Activated naive CD8-positive, alpha-beta T cell treated with anti-CD3 and anti-CD28 coated beads, Interleukin-2, amount 10 ng/mL, durations not matched to agents 7 days and 5 days (primary cell): ENCODE results near the gene METTL26. TPM values are rescaled to one million over a fixed set of nuclear protein-coding genes. Genes with fewer than 3 reads are reported as not detected.
A peak's percentile ranks its signal among the peaks of the same experiment; 100 is the strongest.

Experiments used
- ATAC-seq: fragments of 150-1000 bp; cut with Tn5 transposase; one replicate; pipeline ENCODE4 v1.10.0; 2021; ENCODE audit warnings: low read depth, moderate library complexity
- POLR2A ChIA-PET: fragments of 350-600 bp; sonication (Branson Sonifier 250); formaldehyde crosslinking; loops from one replicate; lab custom pipeline; 2021; ENCODE audit warnings: antibody characterized with exemption; lab: Charles Lee
- DNase-seq: peaks from one replicate; pipeline ENCODE4 v3.0.0; 2021
- H3K27ac Mint-ChIP-seq: one replicate; pipeline ENCODE4 v1.8.0; 2022; ENCODE audit warnings: mild to moderate bottlenecking, mixed read lengths
- H3K27me3 Mint-ChIP-seq: one replicate; pipeline ENCODE4 v1.8.0; 2022; ENCODE audit warnings: mild to moderate bottlenecking, moderate library complexity, mixed read lengths
- H3K36me3 Mint-ChIP-seq: one replicate; pipeline ENCODE4 v1.8.0; 2021; ENCODE audit warnings: mild to moderate bottlenecking, mixed read lengths
- H3K4me1 Mint-ChIP-seq: one replicate; pipeline ENCODE4 v1.8.0; 2021; ENCODE audit warnings: mixed read lengths
- H3K4me3 Mint-ChIP-seq: one replicate; pipeline ENCODE4 v1.8.0; 2022; ENCODE audit warnings: mild to moderate bottlenecking, moderate library complexity, mixed read lengths
- H3K9me3 Mint-ChIP-seq: one replicate; pipeline ENCODE4 v1.8.0; 2021; ENCODE audit warnings: mixed read lengths
- total RNA-seq, 2 experiments: library from RNA; stranded (reverse); gene quantifications; one replicate each; pipeline ENCODE4 v1.2.3, GENCODE V29; 2021

METTL26 gene
- 10 to 100 TPM; 75.7 to 81.2 TPM for total RNA-seq

- peaks cover 6% of the 10 kb centered on the region for H3K4me1 Mint-ChIP-seq
- peak; percentile 76 for ATAC-seq
Measured at GRCh38 chr16:636206-637080, at the start of gene METTL26. Gene METTL26, minus strand, starts transcription at chr16:636305. Its CDS starts 15 bp downstream, at chr16:636290.

DNA sequence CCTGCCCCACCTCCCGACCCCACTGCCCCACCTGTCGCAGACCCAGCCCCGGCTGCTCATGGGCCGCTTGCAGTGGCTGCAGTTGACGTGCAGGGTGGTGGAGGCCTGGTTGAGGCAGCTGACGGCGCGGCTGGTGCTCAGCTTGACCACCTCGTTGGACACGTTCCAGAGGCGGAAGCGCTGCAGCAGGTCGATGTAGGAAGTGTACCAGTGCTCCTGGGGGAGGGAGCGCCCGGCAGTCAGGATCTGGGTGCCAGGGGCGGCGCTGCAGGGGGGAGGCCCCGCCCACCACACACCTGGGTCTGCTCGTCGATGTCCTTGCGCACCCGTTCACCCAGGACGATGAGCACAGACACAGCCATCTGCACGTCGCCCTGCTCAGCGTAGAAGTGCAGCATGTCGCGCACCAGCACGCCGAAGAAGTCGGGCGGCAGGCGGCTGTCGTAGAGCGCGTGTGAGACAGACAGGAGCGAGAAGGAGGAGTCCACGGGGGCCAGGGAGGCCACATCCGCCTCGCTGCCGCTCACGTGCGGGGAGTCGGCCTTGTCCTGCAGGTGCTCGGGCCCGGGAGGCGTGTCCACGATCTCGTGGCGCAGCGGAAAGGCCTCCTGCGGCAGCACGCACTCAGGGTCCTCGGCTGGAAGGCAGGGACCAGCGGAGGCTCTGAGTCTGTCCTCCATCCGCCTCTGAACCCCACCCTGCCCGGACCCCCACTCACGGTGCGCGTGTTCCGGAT is 49.0 kb upstream of the METTL26 start:
- Mint-ChIP-seq H3K27ac (no peak overlapping the region), H3K27me3 (no peaks in the 10 kb centered on the region), H3K9me3 (no peaks in the 10 kb centered on the region), H3K4me1 (peaks cover 23% of the 10 kb centered on the region), H3K4me3 (no peak overlapping the region), H3K36me3 (peaks cover 5% of the 10 kb centered on the region)
- ATAC-seq, result no peak
- DNase-seq, result no peak
- POLR2A ChIA-PET, result interaction anchor here (1.2 to 1.6 kb wide), 2 partner anchors 10 to 36 kb away, joined by 9 to 11 read pairs; partner anchors contain the start of gene WDR90

More at GRCh38 chr16:636206-637080, at the start of gene METTL26:
- Mint-ChIP-seq H3K36me3 (no peaks in the 10 kb centered on the region), H3K9me3 (no peaks in the 10 kb centered on the region), H3K27me3 (no peaks in the 10 kb centered on the region), H3K27ac (peak within 1 kb of the TSS; percentile 94), H3K4me3 (peak within 1 kb of the TSS; percentile 94)
- peak; percentile 96 for DNase-seq
- POLR2A ChIA-PET, result interaction anchor here (0.6 to 2.5 kb wide), 15 partner anchors 12 to 587 kb away, joined by 3 to 13 read pairs (median 5); partner anchors contain the start of genes CAPN15, CHTF18, NHLRC4 and RAB40C

- POLR2A ChIA-PET, result interaction anchor here (1.0 to 1.6 kb wide), 3 partner anchors 11 to 96 kb away, joined by 4 to 11 read pairs (median 9); partner anchors contain the start of gene WDR90
- H3K9me3 Mint-ChIP-seq, result no peaks in the 10 kb centered on the region
Measured at GRCh38 chr16:684071-684794, 48.1 kb upstream of the METTL26 start, which contains the start of gene JMJD8. Gene JMJD8, minus strand, starts transcription at chr16:684334. Its CDS starts 15 bp downstream, at chr16:684319.

GRCh38 chr16:683396-684070 is 47.4 kb upstream of the METTL26 start:
- ATAC-seq (no peak), DNase-seq (no peak)
- POLR2A ChIA-PET, result interaction anchor here (1.0 to 1.6 kb wide), 3 partner anchors 12 to 95 kb away, joined by 4 to 11 read pairs (median 9); partner anchors contain the start of gene WDR90
- no peaks in the 10 kb centered on the region for H3K27me3 Mint-ChIP-seq
- H3K9me3 Mint-ChIP-seq, result no peaks in the 10 kb centered on the region
- H3K4me3 Mint-ChIP-seq, result peak overlapping the region; percentile 76
- peak overlapping the region; percentile 77 for H3K27ac Mint-ChIP-seq
- H3K4me1 Mint-ChIP-seq, result peaks cover 17% of the 10 kb centered on the region
- H3K36me3 Mint-ChIP-seq, result peaks cover 5% of the 10 kb centered on the region

More at GRCh38 chr16:684071-684794, 48.1 kb upstream of the METTL26 start, which contains the start of gene JMJD8:
- Mint-ChIP-seq H3K36me3 (peaks cover 5% of the 10 kb centered on the region), H3K4me1 (peaks cover 20% of the 10 kb centered on the region), H3K27me3 (no peaks in the 10 kb centered on the region), H3K27ac (peak within 1 kb of the TSS; percentile 77), H3K4me3 (peak within 1 kb of the TSS; percentile 76)
- ATAC-seq, result peak; percentile 65
- peak; percentile 96 for DNase-seq

GRCh38 chr16:682493-683395 is 46.6 kb upstream of the METTL26 start:
- ATAC-seq (no peak), DNase-seq (no peak)
- Mint-ChIP-seq H3K36me3 (peaks cover 5% of the 10 kb centered on the region), H3K4me1 (peaks cover 17% of the 10 kb centered on the region), H3K27ac (peak overlapping the region; percentile 77), H3K4me3 (peak overlapping the region; percentile 76), H3K27me3 (no peaks in the 10 kb centered on the region), H3K9me3 (no peaks in the 10 kb centered on the region)
- POLR2A ChIA-PET, result interaction anchor here (2.7 to 4.4 kb wide), 2 partner anchors 7 to 13 kb away, joined by 10 to 37 read pairs; partner anchors contain the start of gene WDR24

GRCh38 chr16:681746-682427 is 45.8 kb upstream of the METTL26 start:
- ATAC-seq (no peak), DNase-seq (no peak)
- Mint-ChIP-seq H3K27me3 (peaks cover 2% of the 10 kb centered on the region), H3K27ac (peak overlapping the region; percentile 12), H3K4me1 (peaks cover 17% of the 10 kb centered on the region), H3K36me3 (peaks cover 5% of the 10 kb centered on the region), H3K9me3 (no peaks in the 10 kb centered on the region), H3K4me3 (peak overlapping the region; percentile 74)
- POLR2A ChIA-PET, result interaction anchor here (2.2 to 4.4 kb wide), 3 partner anchors 8 to 46 kb away, joined by 10 to 37 read pairs (median 10); partner anchors contain the start of genes METTL26 and WDR24

- no peak for DNase-seq
- H3K27ac Mint-ChIP-seq, result peak overlapping the region; percentile 45
- H3K4me3 Mint-ChIP-seq, result peak overlapping the region; percentile 74
- ATAC-seq, result no peak
- H3K27me3 Mint-ChIP-seq, result peaks cover 3% of the 10 kb centered on the region
- peaks cover 17% of the 10 kb centered on the region for H3K4me1 Mint-ChIP-seq
- no peaks in the 10 kb centered on the region for H3K9me3 Mint-ChIP-seq
- H3K36me3 Mint-ChIP-seq, result peaks cover 5% of the 10 kb centered on the region
- POLR2A ChIA-PET, result interaction anchor here (0.8 to 4.4 kb wide), 6 partner anchors 9 to 45 kb away, joined by 3 to 37 read pairs (median 10); partner anchors contain the start of genes ANTKMT, METTL26, RHOT2 and WDR24
Measured at GRCh38 chr16:680967-681745, 45.1 kb upstream of the METTL26 start.

GRCh38 chr16:680625-680945 is 44.5 kb upstream of the METTL26 start:
- Mint-ChIP-seq H3K9me3 (no peaks in the 10 kb centered on the region), H3K4me3 (peak overlapping the region; percentile 86), H3K27me3 (peaks cover 3% of the 10 kb centered on the region), H3K36me3 (peaks cover 5% of the 10 kb centered on the region), H3K27ac (peak overlapping the region; percentile 45), H3K4me1 (peaks cover 17% of the 10 kb centered on the region)
- ATAC-seq (no peak), DNase-seq (no peak)
- POLR2A ChIA-PET, result interaction anchor here (0.6 to 4.4 kb wide), 8 partner anchors 9 to 1622 kb away, joined by 3 to 37 read pairs (median 8); partner anchors contain the start of genes ANTKMT, METTL26, RHOT2 and WDR24

- H3K36me3 Mint-ChIP-seq, result peaks cover 5% of the 10 kb centered on the region
- H3K27ac Mint-ChIP-seq, result peak within 1 kb of the TSS; percentile 85
- peaks cover 18% of the 10 kb centered on the region for H3K4me1 Mint-ChIP-seq
- H3K9me3 Mint-ChIP-seq, result no peaks in the 10 kb centered on the region
- peak; percentile 53 for ATAC-seq
- H3K27me3 Mint-ChIP-seq, result peaks cover 7% of the 10 kb centered on the region
- peak; percentile 94 for DNase-seq
- POLR2A ChIA-PET, result interaction anchor here (0.6 to 4.4 kb wide), 8 partner anchors 9 to 1623 kb away, joined by 3 to 37 read pairs (median 8); partner anchors contain the start of genes ANTKMT, METTL26, RHOT2 and WDR24
- H3K4me3 Mint-ChIP-seq, result peak within 1 kb of the TSS; percentile 86
Measured at GRCh38 chr16:679814-680624, 43.9 kb upstream of the METTL26 start, which contains the start of gene STUB1. Gene STUB1, plus strand, starts transcription at chr16:680410. Its CDS starts 116 bp downstream, at chr16:680526.
